22Rv1 (cell line): Measurements from ENCODE around the gene APOBEC3C.

Source experiments
- H3K27ac ChIP-seq: fragments of 450-650 bp; 2 replicates; pipeline ENCODE4 v1.5.1; 2017
- ZFX ChIP-seq: fragments of 450-650 bp; IDR thresholded peaks from 2 replicates; pipeline ENCODE4 v1.6.1; 2017; ENCODE audit warnings: antibody characterized with exemption, borderline replicate concordance
- TF ChIP-seq, protein P1 (sequence below): fragments of 450-650 bp; IDR thresholded peaks from 2 replicates; pipeline ENCODE4 v1.5.1; 2017; ENCODE audit warnings: mild to moderate bottlenecking

APOBEC3C gene

DNA sequence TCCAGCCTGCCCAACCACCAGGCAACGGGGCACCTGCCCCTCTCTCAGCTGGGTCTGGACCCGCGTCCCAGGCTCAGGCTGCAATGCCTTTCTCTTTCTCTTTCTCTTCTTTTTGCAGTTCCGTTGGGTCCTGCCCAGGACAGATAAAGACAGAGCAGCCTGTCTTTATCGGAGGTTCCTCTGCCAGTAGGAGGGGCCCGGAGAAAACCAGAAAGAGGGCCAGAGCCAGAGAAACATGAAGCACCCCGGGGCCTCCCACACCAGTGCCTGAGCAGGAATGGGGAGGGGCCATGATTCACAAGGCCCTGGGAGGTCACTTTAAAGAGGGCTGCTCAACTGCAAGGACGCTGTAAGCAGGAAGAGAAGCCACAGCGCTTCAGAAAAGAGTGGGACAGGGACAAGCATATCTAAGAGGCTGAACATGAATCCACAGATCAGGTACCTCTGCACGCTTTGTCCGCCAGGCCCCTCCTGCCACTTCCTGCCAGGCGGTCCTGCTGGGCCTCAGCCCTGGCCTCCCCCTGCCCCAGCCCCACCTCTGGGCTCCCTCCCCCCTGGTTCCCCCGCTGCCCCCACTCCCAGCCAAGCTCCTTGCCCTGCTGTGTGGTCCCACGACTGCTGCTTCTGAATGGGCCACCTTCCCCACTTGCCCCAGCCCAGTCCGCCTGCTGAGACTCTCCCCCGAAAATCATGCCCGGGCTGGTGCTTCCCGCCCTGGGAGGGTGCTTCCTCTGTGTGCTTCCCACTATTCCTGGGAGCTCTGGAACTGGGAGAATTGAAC lies at the start of gene APOBEC3C:
TSS of gene APOBEC3C (plus strand) at position 316 of the 781 bp plus-strand sequence. CDS start at position 422, 106 bp downstream.
- TF ChIP-seq, protein P1, sequence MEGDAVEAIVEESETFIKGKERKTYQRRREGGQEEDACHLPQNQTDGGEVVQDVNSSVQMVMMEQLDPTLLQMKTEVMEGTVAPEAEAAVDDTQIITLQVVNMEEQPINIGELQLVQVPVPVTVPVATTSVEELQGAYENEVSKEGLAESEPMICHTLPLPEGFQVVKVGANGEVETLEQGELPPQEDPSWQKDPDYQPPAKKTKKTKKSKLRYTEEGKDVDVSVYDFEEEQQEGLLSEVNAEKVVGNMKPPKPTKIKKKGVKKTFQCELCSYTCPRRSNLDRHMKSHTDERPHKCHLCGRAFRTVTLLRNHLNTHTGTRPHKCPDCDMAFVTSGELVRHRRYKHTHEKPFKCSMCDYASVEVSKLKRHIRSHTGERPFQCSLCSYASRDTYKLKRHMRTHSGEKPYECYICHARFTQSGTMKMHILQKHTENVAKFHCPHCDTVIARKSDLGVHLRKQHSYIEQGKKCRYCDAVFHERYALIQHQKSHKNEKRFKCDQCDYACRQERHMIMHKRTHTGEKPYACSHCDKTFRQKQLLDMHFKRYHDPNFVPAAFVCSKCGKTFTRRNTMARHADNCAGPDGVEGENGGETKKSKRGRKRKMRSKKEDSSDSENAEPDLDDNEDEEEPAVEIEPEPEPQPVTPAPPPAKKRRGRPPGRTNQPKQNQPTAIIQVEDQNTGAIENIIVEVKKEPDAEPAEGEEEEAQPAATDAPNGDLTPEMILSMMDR, result no peak
- no peak for TF ChIP-seq ZFX
- no peak within 1 kb of the TSS for H3K27ac ChIP-seq

GRCh38 chr22:38964306-38964705 lies 49.8 kb upstream of the APOBEC3C start:
- no peak for TF ChIP-seq ZFX
- TF ChIP-seq, protein P1, result no peak
- no peak overlapping the region for H3K27ac ChIP-seq

DNA sequence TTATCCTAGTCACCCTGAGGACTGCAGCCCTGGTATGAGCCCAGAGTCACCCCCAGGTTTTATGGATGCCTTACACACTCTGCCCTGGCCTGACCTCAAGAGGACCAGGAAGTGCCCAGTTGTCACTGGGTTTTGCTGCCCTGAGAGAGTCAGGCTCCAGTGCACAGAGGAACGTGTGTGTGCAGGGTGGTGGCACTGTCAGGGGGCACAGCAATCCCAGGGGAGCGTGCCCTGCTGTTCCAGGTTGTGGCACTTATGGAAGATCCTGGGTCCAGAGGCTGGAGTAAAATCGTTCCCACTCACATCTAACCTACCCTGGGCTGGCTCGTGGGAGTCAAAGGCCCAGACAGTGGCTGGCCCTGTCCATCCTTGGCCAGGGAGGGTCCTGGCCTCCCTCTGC lies 49.1 kb upstream of the APOBEC3C start:
- H3K27ac ChIP-seq, result no peak overlapping the region
- TF ChIP-seq, protein P1, result no peak
- no peak for TF ChIP-seq ZFX

DNA sequence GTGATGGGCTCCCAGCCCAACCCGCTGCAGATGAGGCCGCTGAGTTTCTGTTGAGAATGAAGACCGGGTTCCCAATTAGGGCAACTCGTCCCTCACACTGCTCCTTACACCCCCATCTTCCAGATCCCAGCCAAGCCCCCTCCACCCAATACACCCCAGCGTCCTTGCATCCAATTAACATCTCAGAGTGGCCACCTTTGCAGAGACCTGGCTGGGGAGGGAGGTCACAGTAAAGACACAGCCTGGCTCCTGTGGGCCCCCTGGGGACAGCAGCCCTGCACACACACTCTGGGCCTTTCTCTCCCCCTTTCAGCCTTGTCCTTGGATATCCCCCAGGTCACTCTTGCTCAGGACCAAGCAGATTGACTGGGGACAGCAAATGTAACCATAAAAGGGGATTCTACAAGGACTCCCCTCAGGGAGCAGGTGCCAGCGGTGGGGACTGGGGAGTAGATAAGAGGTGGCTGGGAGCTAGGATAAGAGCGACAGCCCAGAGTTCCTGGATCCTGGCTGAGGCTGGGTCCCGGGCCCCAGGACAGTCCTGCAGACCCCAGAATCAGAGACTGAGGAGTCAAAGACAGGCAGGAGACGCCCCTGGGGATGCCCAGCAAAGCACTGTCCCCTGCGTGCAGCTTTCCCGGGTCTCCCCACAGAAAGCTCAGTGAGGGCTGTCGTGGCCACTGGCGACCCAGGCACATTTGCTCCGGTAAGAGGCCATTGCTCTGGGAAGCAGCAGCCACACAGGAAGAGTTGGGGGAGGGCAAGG lies 48.3 kb upstream of the APOBEC3C start:
- H3K27ac ChIP-seq, result no peak overlapping the region
- no peak for TF ChIP-seq ZFX
- TF ChIP-seq, protein P1, result no peak

- TF ChIP-seq ZFX, result no peak
- TF ChIP-seq, protein P1, result no peak
- no peak overlapping the region for H3K27ac ChIP-seq
Measured at GRCh38 chr22:38966380-38966702, 47.7 kb upstream of the APOBEC3C start.

GRCh38 chr22:38966942-38967341 lies 47.1 kb upstream of the APOBEC3C start:
- no peak overlapping the region for H3K27ac ChIP-seq
- TF ChIP-seq ZFX, result no peak
- TF ChIP-seq, protein P1, result no peak
